HCT116 (cell line): ENCODE results near the gene PLCB4.

ENCODE experiments used
- CTCF ChIP-seq, 3 experiments: fragments of 200-600 bp in 1 of 3; sonication (generic) in 1 of 3; IDR thresholded peaks in 2 of 3; conservative IDR thresholded peaks in 1 of 3; 2 replicates each; pipeline ENCODE4 v1.5.1; 2012 to 2017; ENCODE audit warnings: low read depth in 2 of 3, low read length in 2 of 3, antibody characterized with exemption in 1 of 3, borderline replicate concordance in 1 of 3, control low read depth in 1 of 3, mild to moderate bottlenecking in 1 of 3, mixed read lengths in 1 of 3, mixed run types in 1 of 3, moderate library complexity in 1 of 3; ENCODE audit not compliant: insufficient read depth in 1 of 3
- ELF1 ChIP-seq: IDR thresholded peaks from 2 replicates; pipeline ENCODE4 v1.6.1; 2012; ENCODE audit warnings: low read depth, borderline replicate concordance
- EZH2 ChIP-seq: fragments of 200-600 bp; sonication (generic); IDR thresholded peaks from 2 replicates; pipeline ENCODE4 v1.6.1; 2017; ENCODE audit warnings: antibody characterized with exemption, mixed run types
- JUND ChIP-seq: IDR thresholded peaks from 2 replicates; pipeline ENCODE4 v1.6.1; 2012
- MAX ChIP-seq: IDR thresholded peaks from 2 replicates; pipeline ENCODE4 v1.6.1; 2012
- POLR2A ChIP-seq: IDR thresholded peaks from 2 replicates; pipeline ENCODE4 v1.7.0; 2011; ENCODE audit warnings: borderline replicate concordance; ENCODE audit not compliant: insufficient read depth, insufficient read length; ENCODE audit errors: extremely low read depth
- RAD21 ChIP-seq: IDR thresholded peaks from 2 replicates; pipeline ENCODE4 v1.6.1; 2012; ENCODE audit warnings: low read depth, mild to moderate bottlenecking
- SIN3A ChIP-seq: IDR thresholded peaks from 2 replicates; pipeline ENCODE4 v1.6.1; 2012; ENCODE audit warnings: low read depth
- SP1 ChIP-seq: IDR thresholded peaks from 2 replicates; pipeline ENCODE4 v1.6.1; 2012; ENCODE audit warnings: low read depth
- SRF ChIP-seq: IDR thresholded peaks from 2 replicates; pipeline ENCODE4 v1.6.1; 2012; ENCODE audit warnings: low read depth
- ZFX ChIP-seq: fragments of 450-650 bp; IDR thresholded peaks from 2 replicates; pipeline ENCODE4 v1.6.1; 2017
- ZNF274 ChIP-seq: fragments of 200-500 bp; sonication (Bioruptor generic); IDR thresholded peaks from 2 replicates; pipeline ENCODE4 v1.6.1; 2014; ENCODE audit warnings: mild to moderate bottlenecking, low read depth, low read length, inconsistent platforms

- TF ChIP-seq POLR2A (no peak), ZFX (no peak), EZH2 (no peak), SP1 (no peak), CTCF (IDR thresholded peaks at IDR 0.05 in 2 of 3, conservative IDR thresholded peaks at IDR 0.05 in 1 of 3; ENCODE audit: borderline replicate concordance in 1 of 3, insufficient read depth in 1 of 3, low read depth in 2 of 3, low read length in 2 of 3) (no peak), RAD21 (no peak), SIN3A (no peak), SRF (no peak), ELF1 (no peak), ZNF274 (no peak), MAX (no peak), JUND (no peak)
Observed at GRCh38 chr20:9298906-9299305, 230.0 kb downstream of the PLCB4 start.
